ENCODE measurements around the gene CUTA. TPM values are rescaled to one million over a fixed set of nuclear protein-coding genes. Genes with fewer than 3 reads are reported as not detected.
A peak's percentile ranks its signal among the peaks of the same experiment; 100 is the strongest.

CUTA gene
- total RNA-seq, 1 experiment from 2014 or later, result 186 TPM

DNA sequence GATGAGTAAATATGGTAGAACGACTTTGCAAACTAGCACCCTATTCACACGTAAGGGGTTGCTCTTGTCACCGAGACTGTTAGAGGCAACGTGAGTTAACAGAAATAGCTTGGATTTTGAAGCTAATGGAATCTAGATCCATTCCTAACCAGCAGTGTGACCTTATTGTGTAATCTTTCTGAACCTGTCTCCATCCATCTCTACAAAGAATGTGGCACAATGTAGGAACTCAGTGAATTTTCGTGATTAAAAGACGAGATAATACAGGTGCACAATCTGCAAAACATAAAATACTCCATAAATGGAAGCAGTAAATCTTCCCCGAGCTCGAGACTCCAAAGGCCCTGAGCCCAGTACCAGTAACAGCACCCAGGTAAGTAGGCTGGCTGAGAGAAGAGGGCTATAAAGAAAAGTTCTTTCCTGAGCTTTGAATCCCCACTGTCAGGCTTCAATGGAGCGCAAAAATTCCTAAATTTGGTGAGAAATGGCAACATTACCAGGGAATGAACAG is 27.1 kb downstream of the CUTA start:
- no peaks in the 10 kb centered on the region for H3K9me2 ChIP-seq (ENCODE audit: insufficient read depth)
- no peaks in the 10 kb centered on the region for H3K9me3 ChIP-seq (ENCODE audit: control insufficient read depth in 1 of 2, insufficient read depth in 1 of 2, low read depth in 1 of 2, low read length in 2 of 2)
- peaks cover 0 to 9% of the 10 kb centered on the region in 2 experiments; a peak in 1 of 4 replicates for H3K36me3 ChIP-seq (ENCODE audit: control insufficient read depth in 1 of 2, insufficient read depth in 2 of 2, low read length in 2 of 2)
- POLR2A ChIA-PET, result interaction anchor here (1.0 kb wide), 1 partner anchor 19 kb away, joined by 3 read pairs; no protein-coding TSS in a partner anchor
- no peak for DNase-seq (ENCODE audit: low read depth, low spot score)
- peaks cover 11 to 28% of the 10 kb centered on the region in 2 experiments for H3K4me1 ChIP-seq (ENCODE audit: control insufficient read depth in 1 of 2, insufficient read depth in 2 of 2, low read length in 2 of 2)
- intact Hi-C loops (cut with micrococcal nuclease), result loop anchor here (1.0 to 5.0 kb wide), 2 partner anchors 19 to 104 kb away; partner anchors contain the start of genes PFDN6 and WDR46
- H3K4me3 ChIP-seq (replicated peaks in 1 of 2; ENCODE audit: low read depth in 1 of 2, low read length in 2 of 2), result peak overlapping the region; percentile 6 to 7; a peak in 3 of 4 replicates
- CTCF ChIA-PET, result interaction anchor here (0.8 to 1.3 kb wide), 4 partner anchors 23 to 265 kb away, joined by 3 to 4 read pairs (median 3); partner anchors contain the start of gene CUTA
- H3K4me2 ChIP-seq (ENCODE audit: low read length), result peak overlapping the region; percentile 45
- peak overlapping the region; percentile 87 for H3K27ac ChIP-seq (ENCODE audit: low read depth, low read length)
- no peaks in the 10 kb centered on the region for H3K27me3 ChIP-seq (ENCODE audit: insufficient read depth, low read length)
- H3K79me2 ChIP-seq (ENCODE audit: insufficient read depth, low read length), result peaks cover 41% of the 10 kb centered on the region
- peak overlapping the region; percentile 47 for H3K9ac ChIP-seq (ENCODE audit: low read length)
- no peaks in the 10 kb centered on the region; the same call in 1 of the 2 replicates for H4K20me1 ChIP-seq (ENCODE audit: insufficient read depth)
- RAD21 ChIA-PET (ENCODE audit: low non-redundant PET in 1 of 2, low total read pairs in 2 of 2, uncharacterized antibody in 2 of 2, unreplicated experiment in 2 of 2), result no interaction called here
- BruUV-seq (replicated peaks), result TSS peak; percentile 96
- no peak for ATAC-seq
- TF ChIP-seq SRF (IDR thresholded peaks at IDR 0.05; ENCODE audit: low read depth), result no peak
- TF ChIP-seq, protein P1, sequence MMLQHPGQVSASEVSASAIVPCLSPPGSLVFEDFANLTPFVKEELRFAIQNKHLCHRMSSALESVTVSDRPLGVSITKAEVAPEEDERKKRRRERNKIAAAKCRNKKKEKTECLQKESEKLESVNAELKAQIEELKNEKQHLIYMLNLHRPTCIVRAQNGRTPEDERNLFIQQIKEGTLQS (IDR thresholded peaks at IDR 0.05), result no peak
- peak overlapping the region; percentile 3 for H2AFZ ChIP-seq (ENCODE audit: low read depth, low read length, poor library complexity, severe bottlenecking)

DNA sequence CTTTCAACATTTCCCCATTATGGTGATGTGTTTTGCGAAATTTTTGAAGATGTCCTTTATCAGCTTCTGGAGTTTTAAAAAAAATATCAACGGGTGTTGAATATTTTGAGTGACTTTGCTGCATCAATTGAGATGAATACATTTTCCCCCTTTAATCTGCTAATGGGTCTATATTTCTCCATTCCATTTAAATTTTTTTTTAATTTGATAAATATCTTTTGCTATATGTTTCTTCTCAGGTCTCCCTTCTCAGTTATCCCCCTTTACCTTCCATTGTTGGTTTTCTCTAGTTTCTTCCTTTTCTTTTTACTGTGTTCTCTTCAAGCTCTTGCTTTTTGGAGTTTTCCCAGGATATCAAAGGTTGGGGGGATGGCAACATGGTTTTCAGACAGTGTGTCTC is 27.7 kb downstream of the CUTA start:
- BruUV-seq (replicated peaks), result no TSS peak
- POLR2A ChIA-PET, result no interaction called here
- no peak for ATAC-seq

More for the DNA sequence above, 27.7 kb downstream of the CUTA start:
- Histone ChIP-seq H3K4me3 (replicated peaks in 1 of 2; ENCODE audit: low read depth in 1 of 2, low read length in 2 of 2) (no peak overlapping the region), H3K4me1 (ENCODE audit: control insufficient read depth in 1 of 2, insufficient read depth in 2 of 2, low read length in 2 of 2) (peaks cover 11 to 28% of the 10 kb centered on the region in 2 experiments), H2AFZ (ENCODE audit: low read depth, low read length, poor library complexity, severe bottlenecking) (no peak overlapping the region), H4K20me1 (ENCODE audit: insufficient read depth) (no peaks in the 10 kb centered on the region; the same call in 1 of the 2 replicates), H3K9me3 (ENCODE audit: control insufficient read depth in 1 of 2, insufficient read depth in 1 of 2, low read depth in 1 of 2, low read length in 2 of 2) (no peaks in the 10 kb centered on the region), H3K4me2 (ENCODE audit: low read length) (no peak overlapping the region), H3K9me2 (ENCODE audit: insufficient read depth) (no peaks in the 10 kb centered on the region), H3K27me3 (ENCODE audit: insufficient read depth, low read length) (no peaks in the 10 kb centered on the region), H3K36me3 (ENCODE audit: control insufficient read depth in 1 of 2, insufficient read depth in 2 of 2, low read length in 2 of 2) (peaks cover 0 to 9% of the 10 kb centered on the region in 2 experiments; a peak in 1 of 4 replicates), H3K9ac (ENCODE audit: low read length) (no peak overlapping the region), H3K79me2 (ENCODE audit: insufficient read depth, low read length) (peaks cover 35% of the 10 kb centered on the region), H3K27ac (ENCODE audit: low read depth, low read length) (no peak overlapping the region)
- ChIA-PET RAD21 (ENCODE audit: low non-redundant PET in 1 of 2, low total read pairs in 2 of 2, uncharacterized antibody in 2 of 2, unreplicated experiment in 2 of 2) (no interaction called here), CTCF (interaction anchor here (1.2 to 1.3 kb wide), 2 partner anchors 23 to 28 kb away, joined by 3 to 4 read pairs; partner anchors contain the start of gene CUTA)
- intact Hi-C loops (cut with micrococcal nuclease), result loop anchor here (5.0 kb wide), 1 partner anchor 103 kb away; the partner anchor contains the start of genes PFDN6 and WDR46
- no peak for TF ChIP-seq EGR1 (IDR thresholded peaks at IDR 0.05; ENCODE audit: low read depth)
- no peak for TF ChIP-seq CEBPB (IDR thresholded peaks at IDR 0.05; ENCODE audit: low read depth)
- TF ChIP-seq POLR2A (IDR thresholded peaks at IDR 0.05; ENCODE audit: borderline replicate concordance, extremely low read depth, insufficient read depth, insufficient read length), result no peak
- TF ChIP-seq ZNF274 (IDR thresholded peaks at IDR 0.05; ENCODE audit: low read depth, low read length), result no peak
- TF ChIP-seq FOSL1 (IDR thresholded peaks at IDR 0.05; ENCODE audit: low read depth), result no peak
- no peak for TF ChIP-seq POLR2AphosphoS5 (IDR thresholded peaks at IDR 0.05; ENCODE audit: low read depth, low read length)
- no peak for TF ChIP-seq JUND (IDR thresholded peaks at IDR 0.05)
- no peak for TF ChIP-seq TCF7L2 (IDR thresholded peaks at IDR 0.05; ENCODE audit: borderline replicate concordance, extremely low read depth, insufficient read depth, insufficient read length)
- no peak for TF ChIP-seq ELF1 (IDR thresholded peaks at IDR 0.05; ENCODE audit: borderline replicate concordance, low read depth)
- DNase-seq (ENCODE audit: low read depth, low spot score), result no peak
